HEK293 (cell line): ENCODE data around the gene ERCC1.

Source experiments
- FEZF1 ChIP-seq: fragments of 450-650 bp; formaldehyde crosslinking; IDR thresholded peaks from 2 replicates; pipeline ENCODE4 v1.5.1; 2016; ENCODE audit warnings: missing biosample characterization, missing genetic modification characterization
- IKZF3 ChIP-seq: fragments of 450-650 bp; IDR thresholded peaks from 2 replicates; pipeline ENCODE4 v1.5.0; 2018; ENCODE audit warnings: missing biosample characterization, mild to moderate bottlenecking, missing genetic modification characterization, moderate library complexity
- PRDM2 ChIP-seq: fragments of 450-650 bp; formaldehyde crosslinking; IDR thresholded peaks from 2 replicates; pipeline ENCODE4 v1.5.1; 2016; ENCODE audit warnings: missing biosample characterization, missing genetic modification characterization, borderline replicate concordance
- SCRT2 ChIP-seq: fragments of 450-650 bp; formaldehyde crosslinking; IDR thresholded peaks from 2 replicates; pipeline ENCODE4 v1.5.1; 2016; ENCODE audit warnings: missing biosample characterization, missing genetic modification characterization
- SETDB1 ChIP-seq: IDR thresholded peaks from one replicate; pipeline ENCODE4 v1.6.1; 2017; ENCODE audit warnings: mild to moderate bottlenecking, low read length, moderate library complexity, mixed read lengths; ENCODE audit not compliant: insufficient read length
- SP3 ChIP-seq: fragments of 450-650 bp; formaldehyde crosslinking; IDR thresholded peaks from 2 replicates; pipeline ENCODE4 v1.5.1; 2016; ENCODE audit warnings: missing biosample characterization, missing genetic modification characterization
- ZBTB1 ChIP-seq: fragments of 450-650 bp; formaldehyde crosslinking; IDR thresholded peaks from 2 replicates; pipeline ENCODE4 v1.5.1; 2016; ENCODE audit warnings: missing biosample characterization, missing genetic modification characterization
- ZBTB10 ChIP-seq: fragments of 450-650 bp; formaldehyde crosslinking; IDR thresholded peaks from 2 replicates; pipeline ENCODE4 v1.5.1; 2016; ENCODE audit warnings: missing biosample characterization, missing genetic modification characterization
- ZBTB20 ChIP-seq: fragments of 450-650 bp; formaldehyde crosslinking; IDR thresholded peaks from 2 replicates; pipeline ENCODE4 v1.5.1; 2016; ENCODE audit warnings: missing biosample characterization, missing genetic modification characterization
- ZEB2 ChIP-seq: fragments of 450-650 bp; formaldehyde crosslinking; IDR thresholded peaks from 2 replicates; pipeline ENCODE4 v1.5.1; 2016; ENCODE audit warnings: missing biosample characterization, missing genetic modification characterization
- ZFP37 ChIP-seq: fragments of 450-650 bp; formaldehyde crosslinking; IDR thresholded peaks from 2 replicates; pipeline ENCODE4 v1.5.1; 2016; ENCODE audit warnings: missing biosample characterization, missing genetic modification characterization
- ZNF148 ChIP-seq: fragments of 450-650 bp; formaldehyde crosslinking; IDR thresholded peaks from 2 replicates; pipeline ENCODE4 v1.5.0; 2017; ENCODE audit warnings: missing biosample characterization, missing genetic modification characterization, borderline replicate concordance
- ZNF2 ChIP-seq: fragments of 450-650 bp; formaldehyde crosslinking; IDR thresholded peaks from 2 replicates; pipeline ENCODE4 v1.5.1; 2016; ENCODE audit warnings: missing biosample characterization, missing genetic modification characterization
- ZNF223 ChIP-seq: fragments of 450-650 bp; formaldehyde crosslinking; IDR thresholded peaks from 2 replicates; pipeline ENCODE4 v1.5.1; 2016; ENCODE audit warnings: missing biosample characterization, missing genetic modification characterization
- ZNF335 ChIP-seq: fragments of 450-650 bp; formaldehyde crosslinking; conservative IDR thresholded peaks from 2 replicates; pipeline ENCODE4 v1.5.1; 2016; ENCODE audit warnings: missing biosample characterization, missing genetic modification characterization
- ZNF341 ChIP-seq: fragments of 450-650 bp; formaldehyde crosslinking; IDR thresholded peaks from 2 replicates; pipeline ENCODE4; 2016; ENCODE audit warnings: low read depth, missing biosample characterization, missing genetic modification characterization
- ZNF391 ChIP-seq: fragments of 450-650 bp; formaldehyde crosslinking; IDR thresholded peaks from 2 replicates; pipeline ENCODE4 v1.5.1; 2016; ENCODE audit warnings: low read depth, missing biosample characterization, missing genetic modification characterization, borderline replicate concordance
- ZNF433 ChIP-seq: fragments of 450-650 bp; formaldehyde crosslinking; IDR thresholded peaks from 2 replicates; pipeline ENCODE4 v1.5.1; 2016; ENCODE audit warnings: missing biosample characterization, missing genetic modification characterization, low read depth
- ZNF501 ChIP-seq: fragments of 450-650 bp; formaldehyde crosslinking; IDR thresholded peaks from 2 replicates; pipeline ENCODE4 v1.5.1; 2016; ENCODE audit warnings: missing biosample characterization, missing genetic modification characterization
- ZNF521 ChIP-seq: fragments of 450-650 bp; formaldehyde crosslinking; IDR thresholded peaks from 2 replicates; pipeline ENCODE4 v1.5.1; 2017; ENCODE audit warnings: missing biosample characterization, mild to moderate bottlenecking, missing genetic modification characterization
- ZNF549 ChIP-seq: fragments of 450-650 bp; IDR thresholded peaks from 2 replicates; pipeline ENCODE4 v1.5.1; 2018; ENCODE audit warnings: missing biosample characterization, missing genetic modification characterization, mild to moderate bottlenecking, inconsistent platforms, moderate library complexity
- ZNF585B ChIP-seq: fragments of 450-650 bp; formaldehyde crosslinking; IDR thresholded peaks from 2 replicates; pipeline ENCODE4 v1.5.1; 2016; ENCODE audit warnings: missing biosample characterization, missing genetic modification characterization
- ZNF621 ChIP-seq: fragments of 450-650 bp; formaldehyde crosslinking; IDR thresholded peaks from 2 replicates; pipeline ENCODE4 v1.5.1; 2017; ENCODE audit warnings: missing biosample characterization, missing genetic modification characterization
- ZNF658 ChIP-seq: fragments of 450-650 bp; formaldehyde crosslinking; IDR thresholded peaks from 2 replicates; pipeline ENCODE4; 2016; ENCODE audit warnings: missing biosample characterization, missing genetic modification characterization
- ZNF660 ChIP-seq: fragments of 450-650 bp; IDR thresholded peaks from 2 replicates; pipeline ENCODE4 v1.5.1; 2018; ENCODE audit warnings: missing biosample characterization, mild to moderate bottlenecking, missing genetic modification characterization
- ZNF670 ChIP-seq: fragments of 450-650 bp; formaldehyde crosslinking; IDR thresholded peaks from 2 replicates; pipeline ENCODE4 v1.5.1; 2016; ENCODE audit warnings: missing biosample characterization, missing genetic modification characterization, low read depth
- ZNF747 ChIP-seq: fragments of 450-650 bp; formaldehyde crosslinking; IDR thresholded peaks from 2 replicates; pipeline ENCODE4 v1.5.1; 2016; ENCODE audit warnings: missing biosample characterization, missing genetic modification characterization
- ZNF777 ChIP-seq: fragments of 450-650 bp; formaldehyde crosslinking; IDR thresholded peaks from 2 replicates; pipeline ENCODE4 v1.5.1; 2017; ENCODE audit warnings: missing biosample characterization, missing genetic modification characterization, borderline replicate concordance
- ZNF785 ChIP-seq: fragments of 450-650 bp; formaldehyde crosslinking; IDR thresholded peaks from 2 replicates; pipeline ENCODE4 v1.5.1; 2016; ENCODE audit warnings: missing biosample characterization, missing genetic modification characterization
- ZSCAN30 ChIP-seq: fragments of 450-650 bp; IDR thresholded peaks from 2 replicates; pipeline ENCODE4 v1.5.1; 2018; ENCODE audit warnings: missing biosample characterization, mild to moderate bottlenecking, missing genetic modification characterization, moderate library complexity

Gene ERCC1

GRCh38 chr19:45455707-45456499 is 32.2 kb upstream of the ERCC1 start (continued):
- TF ChIP-seq ZNF747 (tag by site-specific recombination) = no peak
- no peak for TF ChIP-seq ZNF549 (tag by site-specific recombination)
- TF ChIP-seq ZNF660 = peak; percentile 92
- TF ChIP-seq ZNF148 (tag by site-specific recombination) = no peak
- TF ChIP-seq ZNF785 (tag by site-specific recombination) = no peak
- peak; percentile 94 for TF ChIP-seq ZNF223 (tag by site-specific recombination)
- peak; percentile 94 for TF ChIP-seq ZBTB10 (tag by site-specific recombination)
- TF ChIP-seq ZBTB20 (tag by site-specific recombination) = peak; percentile 39; the same call in 1 of the 2 replicates
- TF ChIP-seq ZNF501 (tag by site-specific recombination) = peak; percentile 76; the same call in 1 of the 2 replicates
- TF ChIP-seq ZNF2 (tag by site-specific recombination) = peak; percentile 66; the same call in 1 of the 2 replicates
- TF ChIP-seq ZNF585B (tag by site-specific recombination) = no peak
- no peak for TF ChIP-seq FEZF1 (tag by site-specific recombination)
- TF ChIP-seq SETDB1 = no peak
- peak; percentile 23; the same call in 1 of the 2 replicates for TF ChIP-seq SCRT2 (tag by site-specific recombination)
- no peak for TF ChIP-seq ZNF658 (tag by site-specific recombination)
- TF ChIP-seq ZNF391 = peak; percentile 82; the same call in 1 of the 2 replicates
- TF ChIP-seq ZBTB1 (tag by site-specific recombination) = no peak; the same call in 1 of the 2 replicates
- peak; percentile 93 for TF ChIP-seq IKZF3 (tag by site-specific recombination)
- peak; percentile 81 for TF ChIP-seq ZSCAN30 (tag by site-specific recombination)
- TF ChIP-seq ZNF335 (tag by site-specific recombination) = peak; percentile 98
- no peak for TF ChIP-seq ZNF670
- peak; percentile 62; the same call in 1 of the 2 replicates for TF ChIP-seq ZNF777 (tag by site-specific recombination)
- peak; percentile 60 for TF ChIP-seq SP3
- TF ChIP-seq ZNF433 (tag by site-specific recombination) = no peak
- TF ChIP-seq ZNF341 (tag by site-specific recombination) = no peak
- TF ChIP-seq ZNF621 (tag by site-specific recombination) = no peak
- TF ChIP-seq ZEB2 = peak; percentile 91
- TF ChIP-seq ZFP37 (tag by site-specific recombination) = peak; percentile 69; the same call in 1 of the 2 replicates
- TF ChIP-seq ZNF521 = no peak
- TF ChIP-seq PRDM2 = no peak
